GM12878 (cell line): ENCODE data around the gene RGS1. TPM values are rescaled to one million over a fixed set of nuclear protein-coding genes. Genes with fewer than 3 reads are reported as not detected.
A peak's percentile ranks its signal among the peaks of the same experiment; 100 is the strongest.

Experiments used
- ATAC-seq: fragments of 200-7000 bp; cut with Tn5 transposase; 3 replicates; pipeline ENCODE4 v1.9.1; 2020; ENCODE audit warnings: mild to moderate bottlenecking, moderate library complexity
- BruUV-seq: library from RNA; stranded (reverse); fragments of 400-500 nt; replicated peaks from 2 replicates; lab custom pipeline; 2021; lab: Mats Ljungman, UMichigan
- CTCF ChIA-PET: fragments of 300-600 bp; sonication (Branson Sonifier 250); formaldehyde crosslinking; extraction: SDS; loops from one replicate; lab custom pipeline; 2021; ENCODE audit warnings: inconsistent platforms; lab: Yijun Ruan, JAX
- POLR2A ChIA-PET: fragments of 350-600 bp; formaldehyde crosslinking; extraction: SDS; loops from one replicate; lab custom pipeline; 2021; ENCODE audit warnings: inconsistent platforms; lab: Charles Lee
- RAD21 ChIA-PET: fragments of 300-600 bp; sonication (Branson Sonifier 250); formaldehyde crosslinking; loops from one replicate; lab custom pipeline; 2023; ENCODE audit warnings: antibody characterized with exemption; ENCODE audit not compliant: unreplicated experiment; lab: Charles Lee
- SMC1A ChIA-PET: fragments of 300-600 bp; sonication (Branson Sonifier 250); formaldehyde crosslinking; loops from one replicate; lab custom pipeline; 2023; ENCODE audit not compliant: unreplicated experiment, uncharacterized antibody; lab: Charles Lee
- DNase-seq: peaks from one replicate; pipeline ENCODE4 v3.0.0-alpha.2; 2011; ENCODE audit warnings: low read depth, low spot score
- FAIRE-seq: peaks from 3 replicates; lab custom pipeline; 2011; peaks lifted over from hg19 to GRCh38; lab: Jason Lieb, UNC
- H2AFZ ChIP-seq: 2 replicates; pipeline ENCODE4 v1.6.0; 2011; ENCODE audit warnings: low read depth, low read length, control low read depth; ENCODE audit not compliant: control insufficient read depth
- H3K27ac ChIP-seq: 2 replicates; pipeline ENCODE4 v1.5.1; 2011; ENCODE audit warnings: control low read depth; ENCODE audit not compliant: control insufficient read depth, insufficient read depth
- H3K27me3 ChIP-seq, 2 experiments: replicated peaks in 1 of 2; 2 replicates each; pipeline versions ENCODE4 v1.6.0 to v1.6.1; 2011; ENCODE audit warnings: low read length in 1 of 2; ENCODE audit not compliant: control insufficient read depth in 2 of 2, insufficient read depth in 2 of 2
- H3K36me3 ChIP-seq, 2 experiments: 2 replicates each; pipeline ENCODE4 v1.5.1; 2011; ENCODE audit warnings: low read length in 1 of 2; ENCODE audit not compliant: control insufficient read depth in 2 of 2, insufficient read depth in 2 of 2
- H3K4me1 ChIP-seq: 2 replicates; pipeline ENCODE4 v1.6.1; 2011; ENCODE audit warnings: mild to moderate bottlenecking, low read length, moderate library complexity, mixed read lengths; ENCODE audit not compliant: control insufficient read depth, insufficient read depth
- H3K4me2 ChIP-seq: 2 replicates; pipeline ENCODE4 v1.6.0; 2011; ENCODE audit warnings: control low read depth; ENCODE audit not compliant: control insufficient read depth, insufficient read depth
- H3K4me3 ChIP-seq: fragments of 200-600 bp; sonication (generic); 2 replicates; pipeline ENCODE4 v1.5.1; 2016
- H3K79me2 ChIP-seq: 2 replicates; pipeline ENCODE4 v1.6.0; 2011; ENCODE audit warnings: low read length; ENCODE audit not compliant: control insufficient read depth, insufficient read depth
- H3K9ac ChIP-seq: 2 replicates; pipeline ENCODE4 v1.8.0; 2011; ENCODE audit warnings: low read length, control low read depth, mixed read lengths; ENCODE audit not compliant: control insufficient read depth, insufficient read depth
- H3K9me3 ChIP-seq: replicated peaks from 3 replicates; pipeline ENCODE4 v1.5.1; 2011; ENCODE audit warnings: mild to moderate bottlenecking, low read length; ENCODE audit not compliant: control insufficient read depth, insufficient read depth
- H4K20me1 ChIP-seq: 2 replicates; pipeline ENCODE4 v1.6.0; 2011; ENCODE audit not compliant: control insufficient read depth, insufficient read depth
- BCL3 ChIP-seq: IDR thresholded peaks from 2 replicates; pipeline ENCODE4 v1.6.1; 2011; ENCODE audit warnings: borderline replicate concordance, low read depth, mild to moderate bottlenecking, moderate library complexity, low read length; ENCODE audit not compliant: insufficient read depth, poor library complexity, severe bottlenecking
- CBFB ChIP-seq: IDR thresholded peaks from 2 replicates; pipeline ENCODE4 v1.6.1; 2016; ENCODE audit warnings: antibody characterized with exemption, low read depth
- EP300 ChIP-seq, 2 experiments: fragments of 150-350 bp in 1 of 2; IDR thresholded peaks; 2 replicates each; pipeline ENCODE4 v1.6.1; 2011 to 2012; ENCODE audit warnings: low read depth in 2 of 2, low read length in 2 of 2, borderline replicate concordance in 1 of 2, improper control_type of control experiment in 1 of 2, inconsistent platforms in 1 of 2; ENCODE audit not compliant: control insufficient read depth in 1 of 2
- LARP7 ChIP-seq: fragments of 450-650 bp; IDR thresholded peaks from 2 replicates; pipeline ENCODE4 v1.6.1; 2017; ENCODE audit warnings: mild to moderate bottlenecking
- MTA2 ChIP-seq: fragments of 450-650 bp; IDR thresholded peaks from 2 replicates; pipeline ENCODE4 v1.6.1; 2016; ENCODE audit warnings: low read depth, mild to moderate bottlenecking, moderate library complexity
- PRDM15 ChIP-seq: fragments of 450-650 bp; formaldehyde crosslinking; IDR thresholded peaks from 2 replicates; pipeline ENCODE4 v1.4.0; 2020; ENCODE audit warnings: mild to moderate bottlenecking, moderate library complexity
- RAD21 ChIP-seq: IDR thresholded peaks from 2 replicates; pipeline ENCODE4 v1.6.1; 2011; ENCODE audit warnings: mild to moderate bottlenecking, low read depth, low read length, moderate library complexity; ENCODE audit not compliant: insufficient read depth
- RCOR1 ChIP-seq: conservative IDR thresholded peaks from 2 replicates; pipeline ENCODE4 v1.6.1; 2012; ENCODE audit warnings: low read depth, low read length, improper control_type of control experiment
- RELA ChIP-seq: fragments of 450-650 bp; IDR thresholded peaks from 2 replicates; pipeline ENCODE4 v1.8.0; 2014; ENCODE audit warnings: borderline replicate concordance; ENCODE audit not compliant: partially characterized antibody
- SIX5 ChIP-seq: IDR thresholded peaks from 2 replicates; pipeline ENCODE4 v1.6.1; 2011; ENCODE audit warnings: mild to moderate bottlenecking, low read depth, low read length, moderate library complexity; ENCODE audit not compliant: severe bottlenecking
- SMAD1 ChIP-seq: fragments of 450-650 bp; IDR thresholded peaks from 2 replicates; pipeline ENCODE4 v1.6.1; 2018; ENCODE audit warnings: mild to moderate bottlenecking, low read depth; ENCODE audit not compliant: partially characterized antibody
- WRNIP1 ChIP-seq: IDR thresholded peaks from 2 replicates; pipeline ENCODE4 v1.6.1; 2011; ENCODE audit warnings: low read depth, low read length, improper control_type of control experiment, borderline replicate concordance
- ZBTB11 ChIP-seq: fragments of 450-650 bp; formaldehyde crosslinking; IDR thresholded peaks from 2 replicates; pipeline ENCODE4 v1.5.0; 2022; ENCODE audit warnings: mild to moderate bottlenecking, missing genetic modification characterization
- WGBS: methylation state at CpG from one replicate; pipeline ENCODE4 v1.1.6; 2016; ENCODE audit warnings: low lambda C conversion rate; ENCODE audit not compliant: insufficient replicate concordance, insufficient coverage; ENCODE audit errors: missing lambda C conversion rate; 5-methylcytosine and 5-hydroxymethylcytosine counted together
- in situ Hi-C: fragments of 300-500 bp; cut with MboI; formaldehyde crosslinking; loops from 9 replicates; pipeline ENCODE4 v1.14.3; 2018; ENCODE audit warnings: mixed read lengths
- intact Hi-C: fragments of 100-400 bp; cut with micrococcal nuclease; formaldehyde crosslinking; loops from one replicate; pipeline ENCODE4 v1.14.2; 2022; ENCODE audit not compliant: unreplicated experiment
- polyA plus RNA-seq, 11 experiments: library from polyadenylated mRNA; depleted of rRNA in 4 of 11; unstranded in 6 of 11; stranded (reverse) in 5 of 11; fragments of >200 nt; fragmentation: Nextera tagmentation in 4 of 11; fragmentation: Illumina TruSeq in 1 of 11; extraction: Ambion mirVana in 4 of 11; extraction: Trizol in 1 of 11; gene quantifications; 1 replicate in 1 of 11; 2 replicates in 10 of 11; pipeline versions ENCODE4 v1.2.1 to v1.2.3, GENCODE V29; 2011 to 2016; ENCODE audit warnings: inconsistent platforms in 2 of 11, missing spikeins in 2 of 11, low read depth in 1 of 11
- total RNA-seq, 4 experiments: library from RNA; depleted of rRNA in 3 of 4; stranded (reverse); fragments of >200 nt in 3 of 4; fragmentation: Illumina TruSeq in 1 of 4; extraction: Trizol in 1 of 4; gene quantifications; 2 replicates each; pipeline versions ENCODE4 v1.2.1 to v1.2.3, GENCODE V29; 2013 to 2021

RGS1 gene
- total and polyA plus RNA-seq, 10 of the 15 experiments (the other 5 are each of a cell fraction or from before 2014, with no cell fraction given): 20.7 to 882 (median 45.9) TPM

GRCh38 chr1:192580351-192580962, 4.9 kb downstream of the RGS1 start:
- ChIA-PET CTCF (interaction anchor here (0.7 to 4.7 kb wide), 12 partner anchors 8 to 107 kb away, joined by 3 to 35 read pairs (median 8); no protein-coding TSS in a partner anchor), POLR2A (interaction anchor here (1.1 to 5.7 kb wide), 7 partner anchors 17 to 70 kb away, joined by 3 to 34 read pairs (median 9); no protein-coding TSS in a partner anchor), RAD21 (interaction anchor here (1.5 to 9.3 kb wide), 10 partner anchors 24 to 103 kb away, joined by 4 to 65 read pairs (median 26); no protein-coding TSS in a partner anchor), SMC1A (interaction anchor here (0.7 to 13.5 kb wide), 14 partner anchors 12 to 439 kb away, joined by 3 to 175 read pairs (median 8); no protein-coding TSS in a partner anchor)
- Histone ChIP-seq H2AFZ (no peak overlapping the region), H3K4me1 (no peaks in the 10 kb centered on the region), H3K4me3 (peak overlapping the region; percentile 31; the same call in 1 of the 2 replicates), H3K27ac (no peak overlapping the region), H3K9ac (no peak overlapping the region), H3K9me3 (no peaks in the 10 kb centered on the region), H3K4me2 (no peak overlapping the region), H4K20me1 (no peaks in the 10 kb centered on the region), H3K27me3 (no peaks in the 10 kb centered on the region), H3K36me3 (no peaks in the 10 kb centered on the region), H3K79me2 (peaks cover 40% of the 10 kb centered on the region)
- in situ Hi-C loops (no loop called here), intact Hi-C loops (loop anchor here (1.0 to 2.0 kb wide), 6 partner anchors 20 to 103 kb away; no protein-coding TSS in a partner anchor)
- peak; percentile 78 for FAIRE-seq
- 95% methylated on average over 3 of the region's 3 CpGs for WGBS
- ATAC-seq: peak; percentile 33
- DNase-seq: peak; percentile 81
- no TSS peak for BruUV-seq
- 0 out of 2 replicates have a peak, but pooled peaks have one; percentile 31 for TF ChIP-seq LARP7
- peak; percentile 38; the same call in 1 of the 2 replicates for TF ChIP-seq MTA2
- TF ChIP-seq BCL3: peak; percentile 75
- TF ChIP-seq PRDM15 (CRISPR knock-in tag): peak; percentile 96
- TF ChIP-seq CBFB: peak; percentile 64; the same call in 1 of the 2 replicates
- peak in 1 of 2 experiments; percentile 60; a peak in 2 of 4 replicates for TF ChIP-seq EP300 (IDR thresholded peaks at IDR 0.05; ENCODE audit: borderline replicate concordance in 1 of 2, control insufficient read depth in 1 of 2, low read depth in 2 of 2, low read length in 2 of 2)
- TF ChIP-seq SMAD1: peak; percentile 85
- peak; percentile 77 for TF ChIP-seq ZBTB11 (CRISPR knock-in tag)
- TF ChIP-seq SIX5: no peak
- TF ChIP-seq WRNIP1: peak; percentile 77; the same call in 1 of the 2 replicates
- peak; percentile 95 for TF ChIP-seq RAD21
- no peak for TF ChIP-seq RELA
- peak; percentile 95; the same call in 1 of the 2 replicates for TF ChIP-seq RCOR1
